COLO668 (cell line): ENCODE measurements around the gene GABRB3.
"Not testable (repeated sequence)": the region's sequence is repeated elsewhere in the genome, so short reads cannot be mapped to it uniquely, and the experiment has no call there.

Experiments
- DNase-seq: peaks from one replicate; lab custom pipeline; 2025; ENCODE audit not compliant: unreplicated experiment; lab: John Stamatoyannopoulos, UW

GABRB3 gene

DNA sequence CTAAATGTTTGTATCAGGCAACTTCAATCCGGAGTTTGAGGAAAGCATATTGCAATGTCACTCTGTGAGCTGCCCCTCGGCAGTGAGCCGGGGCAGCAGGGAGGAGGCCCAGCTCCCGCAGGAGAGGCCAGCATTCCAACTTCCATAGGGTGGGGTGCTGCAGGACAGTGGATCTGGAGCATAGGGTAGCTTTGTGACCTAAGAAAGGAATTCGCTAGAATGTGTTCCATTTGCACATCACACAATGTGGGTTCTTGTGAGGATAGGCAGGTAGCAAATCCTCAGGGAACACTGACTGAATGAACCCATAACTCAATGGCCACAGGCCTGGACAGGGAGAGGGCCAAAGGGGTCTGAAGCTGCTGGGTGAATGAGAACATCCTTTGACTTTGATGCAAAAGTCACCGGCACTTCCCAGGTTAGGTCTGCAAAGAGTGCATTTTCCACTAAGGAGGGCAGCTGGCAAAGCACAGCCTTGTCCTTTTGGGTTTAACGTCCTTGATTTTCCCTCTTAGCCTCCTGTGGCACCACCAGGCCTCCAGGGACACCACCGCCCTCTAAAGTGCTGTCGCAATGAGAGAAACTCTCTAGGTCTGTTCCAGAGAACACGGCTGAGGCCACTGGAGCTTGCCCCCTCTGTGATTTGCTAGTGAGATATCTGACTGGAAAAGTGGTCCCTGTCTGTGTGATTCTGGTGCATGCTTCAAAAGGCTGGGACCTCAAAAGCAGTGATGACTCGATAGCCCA lies 36.2 kb downstream of the GABRB3 start:
- no peak for DNase-seq

DNA sequence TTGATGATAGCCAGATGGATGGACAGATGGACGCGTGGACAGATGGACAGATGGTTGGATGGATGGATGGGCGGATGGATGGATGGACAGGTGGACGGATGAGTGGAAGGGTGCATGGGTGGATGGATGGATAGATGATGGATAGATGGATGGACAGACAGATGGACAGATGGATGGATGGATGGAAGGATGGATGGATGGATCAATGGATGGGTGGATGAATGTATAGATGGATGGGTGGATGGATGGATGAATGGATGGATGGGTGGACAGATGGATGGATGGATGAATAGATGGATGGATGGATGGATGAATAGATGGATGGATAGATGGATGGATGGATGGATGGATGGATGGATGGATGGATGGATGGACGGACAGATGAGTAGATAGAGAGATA lies 40.9 kb downstream of the GABRB3 start:
- no peak for DNase-seq

DNA sequence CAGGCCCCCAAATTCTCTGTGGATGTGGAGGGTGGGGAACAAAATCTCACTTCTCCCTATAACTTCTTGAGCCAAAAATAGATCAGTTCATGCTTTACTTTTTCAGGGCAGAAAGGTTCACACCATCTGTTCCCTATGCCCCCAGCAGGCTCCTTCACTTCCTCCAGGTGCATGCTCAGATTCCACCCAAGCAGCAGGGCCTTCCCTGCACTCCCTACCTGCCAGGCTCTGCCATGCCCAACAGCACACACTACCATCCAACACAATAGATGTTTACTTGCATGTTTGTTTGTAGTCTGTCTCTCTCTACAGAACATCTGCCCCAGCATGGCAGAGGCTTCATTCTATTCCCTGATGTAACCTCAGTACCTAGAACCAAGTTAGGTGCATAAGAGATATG lies 43.3 kb downstream of the GABRB3 start:
- DNase-seq: peak; percentile 68

DNA sequence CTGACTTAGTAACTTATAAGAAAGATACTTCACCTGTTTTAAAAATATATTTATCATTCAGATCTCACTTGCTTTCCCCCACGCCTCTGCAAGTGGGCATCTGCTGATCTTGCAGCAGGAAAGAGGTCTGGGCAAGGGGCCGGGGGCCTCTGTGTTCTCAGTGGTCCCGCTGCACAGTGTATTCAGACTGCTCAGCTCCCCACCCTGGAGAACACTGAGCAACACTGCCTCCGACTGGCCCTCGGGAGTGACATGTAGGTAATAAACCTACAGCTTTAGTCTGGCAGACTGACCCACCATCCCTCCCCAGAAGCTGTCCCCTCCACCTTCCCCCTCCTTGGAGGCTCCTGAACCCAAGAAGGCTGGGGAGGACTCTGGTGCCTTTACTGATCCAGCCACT lies 43.8 kb downstream of the GABRB3 start:
- DNase-seq: peak; percentile 3

DNA sequence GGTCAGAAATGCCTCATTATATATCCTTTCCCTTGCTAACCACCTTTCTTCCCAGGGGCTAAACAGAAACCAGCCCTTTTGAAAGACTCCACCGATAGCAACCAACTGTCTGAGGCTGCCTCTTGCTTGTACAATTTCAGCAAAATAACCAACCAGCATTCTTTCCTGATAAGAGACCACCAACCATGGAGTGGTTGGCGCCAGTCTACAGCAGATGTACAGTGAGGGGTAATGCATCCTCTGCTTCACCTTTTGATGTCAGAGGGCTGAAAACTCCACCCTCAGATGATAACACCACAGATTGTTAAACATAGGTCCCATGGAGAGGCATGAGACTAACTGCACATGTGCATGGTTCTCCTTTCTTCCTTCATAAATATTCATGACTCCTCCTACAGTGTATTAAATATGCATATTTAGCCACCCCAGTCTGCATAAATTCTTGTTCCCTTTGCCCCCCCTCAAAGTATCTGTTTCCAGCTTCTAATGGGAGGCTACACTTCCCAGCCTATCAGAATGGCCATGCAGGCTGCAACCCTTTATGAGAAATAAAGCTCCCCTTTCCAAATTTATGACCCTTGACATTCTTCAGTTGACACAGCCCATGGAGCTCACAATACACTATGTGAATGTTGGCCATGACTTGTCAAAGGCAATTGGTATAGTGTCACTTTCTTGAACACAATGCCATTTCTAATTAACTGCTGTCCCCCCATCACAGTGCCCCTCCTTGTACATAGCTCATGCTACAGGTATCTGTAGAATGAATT lies 48.3 kb downstream of the GABRB3 start:
- DNase-seq: no peak

DNA sequence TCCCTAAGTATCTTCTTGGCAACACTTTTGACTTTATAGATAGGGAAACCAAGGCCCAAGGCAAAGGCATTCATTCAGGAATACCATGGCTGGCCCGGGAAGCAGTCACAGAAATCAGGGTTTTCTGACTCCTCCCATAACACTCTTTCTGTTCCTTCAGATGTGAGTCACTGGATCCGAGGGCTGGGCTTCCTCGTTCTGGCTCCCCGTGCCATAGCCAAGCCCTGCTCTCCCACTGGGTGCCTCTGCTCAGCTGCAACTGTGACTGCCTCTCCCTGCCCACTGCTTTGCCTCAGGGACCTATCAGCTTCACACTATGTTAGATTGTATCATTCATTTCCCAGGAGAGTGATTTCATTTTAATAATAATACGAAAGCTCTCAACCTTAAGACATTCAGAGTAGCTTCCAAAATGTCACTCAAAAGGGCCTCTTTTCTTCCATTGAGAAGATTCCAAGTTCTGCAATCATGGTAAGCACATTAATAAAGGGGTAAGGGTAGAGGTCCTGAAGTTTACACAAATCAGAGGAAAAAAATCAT lies 50.2 kb downstream of the GABRB3 start:
- no peak for DNase-seq

DNA sequence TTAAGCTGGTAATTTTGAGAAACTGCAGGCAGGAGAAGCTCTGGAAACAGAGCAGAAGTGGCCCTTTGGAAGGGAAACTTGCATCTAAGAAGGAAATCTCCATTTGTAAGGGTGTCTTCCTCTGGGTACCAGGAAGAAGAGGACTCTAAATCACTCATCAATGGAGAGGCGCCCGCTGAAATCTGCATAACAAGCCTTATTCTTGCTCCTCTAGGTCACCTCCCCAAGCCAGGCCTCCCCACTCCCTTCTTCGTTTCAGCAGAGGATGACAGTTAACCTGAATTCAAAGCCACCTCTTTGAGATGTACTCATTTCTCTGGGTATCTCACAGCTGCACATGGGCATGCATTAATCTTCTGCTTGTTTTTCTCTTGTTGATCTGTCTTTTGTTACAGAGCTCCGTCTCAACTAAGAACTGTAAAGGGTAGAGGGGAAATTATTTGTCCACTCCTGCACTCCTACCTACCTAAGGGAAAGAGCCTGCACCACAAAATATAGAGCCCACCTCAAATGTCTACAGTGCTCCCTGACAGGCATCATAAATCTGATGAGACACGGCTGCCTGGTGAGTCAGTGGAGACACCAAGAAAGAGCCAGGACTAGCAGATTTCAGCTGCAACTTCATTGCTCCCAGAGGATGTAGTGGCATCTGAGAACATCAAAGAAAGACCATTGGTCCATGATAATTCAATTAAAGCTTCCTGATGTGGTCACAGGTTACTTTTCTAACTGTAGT lies 51.5 kb downstream of the GABRB3 start:
- DNase-seq: no peak

DNA sequence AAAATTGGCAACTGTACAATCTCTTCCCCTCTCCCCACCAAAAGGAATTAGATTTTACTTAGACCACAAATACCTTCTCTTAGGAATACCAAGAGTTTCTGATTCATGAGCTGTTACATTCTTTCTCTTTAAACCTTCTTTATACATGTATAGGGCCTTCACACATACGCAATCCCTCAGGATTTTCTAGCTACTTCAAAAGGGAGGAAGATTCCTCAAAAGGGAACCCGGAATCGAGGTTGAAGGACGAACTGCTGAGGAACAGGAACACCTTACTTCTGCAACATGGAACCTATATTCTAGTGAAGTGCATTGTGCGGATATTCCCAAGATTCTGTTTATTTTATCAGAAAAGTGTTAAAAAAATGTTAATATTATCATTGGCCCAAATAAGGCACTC lies 52.3 kb downstream of the GABRB3 start:
- DNase-seq: no peak

DNA sequence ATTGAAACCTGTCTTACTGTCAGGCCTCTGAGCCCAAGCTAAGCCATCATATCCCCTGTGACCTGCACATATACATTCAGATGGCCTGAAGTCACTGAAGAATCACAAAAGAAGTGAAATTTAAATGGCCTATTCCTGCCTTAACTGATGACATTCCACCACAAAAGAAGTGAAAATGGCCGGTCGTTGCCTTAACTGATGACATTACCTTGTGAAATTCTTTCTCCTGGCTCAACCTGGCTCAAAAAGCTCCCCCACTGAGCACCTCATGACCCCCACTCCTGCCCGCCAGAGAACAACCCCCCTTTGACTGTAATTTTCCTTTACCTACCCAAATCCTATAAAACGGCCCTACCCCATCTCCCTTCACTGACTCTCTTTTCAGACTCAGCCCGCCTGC lies 53.0 kb downstream of the GABRB3 start:
- DNase-seq: not testable (repeated sequence)

DNA sequence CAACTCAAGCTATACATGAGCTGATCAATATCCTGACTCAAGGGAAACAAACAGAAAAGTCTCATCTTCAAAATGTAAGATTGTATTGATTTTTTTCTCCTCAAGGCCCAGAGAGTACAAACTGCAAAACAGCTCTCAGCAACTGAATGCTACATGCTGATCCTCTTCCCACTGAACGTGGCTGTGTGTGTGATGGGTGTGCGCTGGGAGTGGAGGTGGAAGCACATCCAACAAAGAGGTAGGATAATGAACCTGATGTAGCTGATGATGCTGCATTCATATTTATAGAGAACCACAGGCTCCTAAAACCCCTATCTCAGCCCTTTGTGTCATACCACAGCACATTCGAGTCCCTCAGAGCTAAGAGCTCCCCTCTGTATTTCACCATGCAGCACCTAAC lies 56.8 kb downstream of the GABRB3 start:
- no peak for DNase-seq

DNA sequence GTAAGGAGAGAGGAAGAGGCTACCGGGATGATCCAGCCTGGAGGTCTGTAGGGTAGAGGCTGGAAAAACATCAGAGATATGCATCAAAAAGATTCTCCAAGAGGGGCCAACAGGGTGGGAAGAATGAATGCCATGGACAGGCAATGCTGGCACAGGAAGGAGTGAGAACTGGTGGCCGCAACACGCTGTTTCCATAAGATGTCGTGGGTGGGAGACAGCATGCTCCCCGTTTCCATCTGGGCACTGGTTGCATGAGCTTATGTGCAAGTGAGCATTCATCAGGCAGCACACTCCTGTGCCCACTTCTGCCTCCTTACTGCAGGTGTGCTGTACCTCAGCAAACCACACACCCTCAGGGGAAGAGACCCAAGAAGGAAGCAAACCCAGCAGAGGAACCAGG lies 59.4 kb downstream of the GABRB3 start:
- no peak for DNase-seq

DNA sequence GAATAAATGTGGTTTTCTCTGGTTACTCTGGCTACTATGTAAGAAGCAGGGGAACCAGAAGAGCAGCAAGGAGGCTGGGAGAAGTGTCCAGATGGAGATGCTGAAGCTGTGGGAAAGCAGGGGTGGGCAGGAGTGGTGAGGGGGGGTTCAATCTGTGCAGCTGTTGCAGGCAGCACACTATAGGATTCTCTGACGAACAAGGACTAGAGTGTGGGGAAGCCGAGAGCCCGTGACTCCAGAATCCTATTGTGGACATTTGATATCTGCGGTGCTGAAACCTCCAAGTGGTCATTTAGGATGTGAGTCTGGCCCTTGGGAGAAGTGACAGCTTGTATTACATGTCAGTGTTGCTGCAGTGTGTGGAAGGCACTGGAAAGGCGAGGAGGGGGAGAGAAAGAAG lies 60.5 kb downstream of the GABRB3 start:
- no peak for DNase-seq

DNA sequence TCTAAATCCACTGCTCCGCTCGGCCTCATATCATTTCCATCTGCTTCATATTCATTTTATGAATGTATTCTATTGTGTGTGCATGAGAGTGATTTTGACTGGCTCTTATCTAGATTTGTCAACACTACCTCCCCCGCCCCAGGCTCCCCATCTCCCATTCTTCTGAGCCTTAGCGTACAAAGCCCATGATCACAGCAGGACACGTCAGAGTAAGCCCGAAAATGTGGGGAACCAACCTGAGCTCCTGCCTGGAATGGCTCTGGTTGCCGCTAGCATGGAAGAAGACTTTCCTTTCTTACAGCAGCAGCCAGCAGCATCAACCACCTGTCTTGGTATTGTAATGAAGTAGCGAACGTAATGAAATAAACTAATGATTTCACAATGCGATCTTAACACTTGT lies 61.4 kb downstream of the GABRB3 start:
- DNase-seq: no peak

DNA sequence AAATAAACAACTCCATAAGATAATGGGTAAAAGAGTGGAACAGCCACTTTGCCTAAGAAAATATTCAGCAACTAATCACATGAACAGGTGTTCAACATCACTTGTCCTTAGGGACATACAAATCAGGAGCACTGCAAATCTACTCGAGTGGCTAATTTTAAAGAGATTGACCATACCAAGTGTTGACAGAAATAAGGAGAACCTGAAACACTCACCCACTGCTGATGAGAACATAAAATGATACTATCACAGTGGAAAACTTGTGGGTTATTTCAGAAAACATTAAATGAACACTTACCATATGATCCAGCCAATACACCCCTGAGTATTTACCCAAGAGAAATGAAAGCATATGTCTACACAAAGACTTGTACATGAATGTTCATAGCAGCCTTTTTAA lies 70.5 kb downstream of the GABRB3 start:
- DNase-seq: no peak

DNA sequence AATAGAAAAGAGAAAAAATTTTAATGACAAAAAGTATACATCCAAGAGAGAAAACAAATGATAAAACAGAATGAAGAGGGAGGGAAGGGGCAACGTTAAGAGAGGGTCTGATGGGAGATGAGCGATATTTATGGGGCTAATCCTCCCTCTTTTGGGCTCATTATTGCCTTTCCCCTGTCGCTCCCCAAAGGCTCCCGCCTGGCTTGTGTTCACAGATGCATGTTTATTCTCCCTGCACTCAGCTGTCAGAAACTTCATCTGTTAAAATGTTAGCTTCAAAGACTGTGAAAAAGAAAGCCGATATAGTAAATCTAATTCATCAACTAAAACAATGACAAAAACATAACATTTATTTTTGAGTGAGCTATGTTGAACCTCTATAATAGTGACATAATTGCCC lies 74.3 kb downstream of the GABRB3 start:
- DNase-seq: no peak

DNA sequence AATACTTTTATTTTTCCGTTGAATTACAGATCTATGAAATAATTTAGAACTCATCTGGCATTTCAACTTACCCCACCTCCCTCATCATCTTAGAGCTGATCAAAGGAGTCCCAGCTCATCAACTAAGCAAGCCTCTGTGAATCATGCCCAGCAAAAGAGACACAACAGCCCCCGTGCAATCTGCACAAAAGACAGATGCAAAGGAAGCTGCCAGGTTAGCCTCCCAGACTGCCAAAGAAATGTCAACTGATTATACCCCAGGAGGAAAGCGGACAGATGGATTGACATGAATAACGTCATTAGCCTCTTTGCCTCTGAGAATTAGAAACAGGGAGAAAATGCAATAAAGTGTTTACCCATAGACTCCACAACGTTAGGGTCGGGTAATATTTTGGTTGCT lies 75.0 kb downstream of the GABRB3 start:
- no peak for DNase-seq

DNA sequence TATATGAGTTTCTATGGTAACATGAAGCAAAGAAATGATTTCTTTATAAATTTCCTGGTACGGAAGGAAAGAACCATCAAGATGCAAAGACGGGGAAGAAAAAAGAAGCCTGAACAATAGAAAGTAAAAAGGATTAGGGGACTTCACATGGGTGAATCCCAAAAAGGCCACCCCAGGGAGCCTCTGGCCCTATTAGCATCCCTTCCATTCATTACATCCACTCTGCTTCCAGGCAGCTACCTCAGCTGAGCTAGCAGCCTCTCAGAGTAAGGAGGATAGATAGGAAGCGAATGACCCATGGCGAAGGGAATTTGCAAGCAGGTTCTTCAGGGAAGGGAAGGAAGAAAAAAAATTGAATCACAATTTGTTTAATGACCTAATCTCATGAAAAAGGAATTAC lies 81.6 kb downstream of the GABRB3 start:
- DNase-seq: no peak

DNA sequence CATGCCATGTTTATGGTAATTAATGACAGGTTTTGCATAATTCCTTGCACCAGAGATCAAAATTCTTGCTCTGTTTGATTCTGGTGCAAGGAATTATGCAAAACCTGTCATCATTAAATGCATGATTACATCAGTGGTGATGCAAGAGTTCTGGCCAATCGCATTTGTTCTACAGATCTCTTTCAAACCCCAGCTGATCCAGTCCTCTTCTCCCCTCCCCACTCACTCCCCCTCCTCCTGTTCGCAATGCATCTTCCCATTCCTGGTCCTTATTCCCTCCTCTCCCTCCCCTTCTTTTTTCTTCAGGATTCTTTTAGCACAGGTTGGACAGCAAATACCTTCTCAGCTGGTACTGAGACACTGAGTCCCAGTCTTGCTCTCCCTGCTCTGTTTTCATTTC lies 82.1 kb downstream of the GABRB3 start:
- DNase-seq: no peak

DNA sequence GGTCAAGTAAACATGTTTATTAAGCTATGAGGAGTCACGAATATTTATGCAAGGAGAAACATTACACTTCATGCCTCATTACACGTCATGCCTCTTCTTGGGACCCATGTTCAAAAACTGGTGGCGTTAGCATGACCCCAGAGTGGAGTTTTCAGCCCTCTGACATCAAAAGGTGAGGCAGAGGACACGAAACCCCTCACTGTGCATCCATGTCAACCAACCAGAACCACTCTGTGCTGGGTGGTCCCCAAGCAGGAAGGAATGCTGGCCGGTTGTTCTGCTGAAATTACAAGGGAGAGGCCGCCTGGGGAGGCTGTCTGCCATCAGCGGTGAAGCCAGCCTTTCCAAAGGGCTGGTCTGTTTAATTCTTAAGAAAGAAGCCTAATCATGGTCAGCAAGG lies 83.4 kb downstream of the GABRB3 start:
- no peak for DNase-seq

DNA sequence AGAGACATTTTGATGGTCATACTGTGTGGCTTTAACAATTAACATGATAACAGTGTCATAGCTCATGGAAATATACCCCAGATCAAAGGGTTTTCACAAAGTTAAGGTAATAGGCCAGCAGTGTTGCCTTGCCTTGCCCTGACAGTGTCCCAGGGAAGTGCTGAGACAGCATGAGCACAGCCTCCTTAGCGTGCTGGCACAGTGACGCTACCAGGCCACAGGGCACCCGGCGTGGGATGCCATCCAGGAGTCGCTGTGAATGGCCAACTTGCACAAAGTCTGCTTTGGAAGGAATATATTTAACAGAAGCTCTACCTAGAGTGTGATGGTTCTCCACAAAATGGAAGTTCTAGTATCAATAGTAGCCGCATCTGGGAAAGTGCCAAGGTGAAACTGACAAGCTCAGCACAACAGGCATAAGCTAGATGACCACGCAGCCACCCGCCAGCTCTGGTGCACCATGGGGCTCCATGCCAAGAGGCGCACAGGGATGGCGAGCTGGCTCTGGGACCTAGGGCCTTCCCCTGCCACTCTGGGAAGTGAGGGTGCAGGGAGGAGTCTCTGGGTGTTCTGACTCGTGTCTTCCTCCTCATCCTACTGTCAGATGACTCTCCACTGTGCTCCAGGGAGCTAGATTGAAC lies 86.2 kb downstream of the GABRB3 start:
- DNase-seq: no peak

DNA sequence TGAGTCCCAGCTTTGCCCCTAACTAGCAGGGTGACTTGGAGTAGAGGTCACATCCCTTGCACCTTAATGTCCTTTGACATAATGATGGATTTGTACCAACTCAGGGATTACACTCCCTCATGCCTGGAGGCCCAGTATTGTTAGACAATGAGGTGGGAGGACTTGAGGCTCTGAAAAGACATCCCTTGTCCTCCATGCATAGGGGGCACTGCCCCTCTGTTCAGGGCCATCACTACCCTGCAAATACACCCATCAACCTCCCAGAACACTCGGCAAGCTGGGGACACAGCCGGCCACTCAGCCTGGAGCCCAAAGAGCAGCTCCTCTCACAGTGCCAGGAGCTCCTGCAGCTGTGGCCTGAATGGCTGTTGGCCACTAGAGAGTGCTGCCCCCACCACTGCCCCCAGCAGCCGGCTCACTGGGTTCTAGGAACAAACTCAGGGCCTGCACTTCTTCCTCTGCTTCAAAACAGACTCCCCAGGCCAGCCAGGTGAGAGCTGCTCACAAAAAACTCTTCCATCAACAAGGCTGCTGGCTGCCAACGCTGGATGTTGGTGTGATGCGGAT lies 90.2 kb downstream of the GABRB3 start:
- DNase-seq: no peak
